OCI-LY3 (cell line): ENCODE results near the gene ERC1.

ENCODE experiments used
- CTCF ChIP-seq: fragments of 200-600, 300-600 bp; sonication (generic); IDR thresholded peaks from 2 replicates; pipeline ENCODE4 v1.5.1; 2014; ENCODE audit warnings: antibody characterized with exemption, low read length, low read depth
- EZH2phosphoT487 ChIP-seq: fragments of 200-600 bp; shearing (Covaris generic); IDR thresholded peaks from 2 replicates; pipeline ENCODE4 v1.6.1; 2018; ENCODE audit warnings: antibody characterized with exemption, mixed run types, low read depth

- TF ChIP-seq CTCF (no peak), EZH2phosphoT487 (no peak)
Measured at GRCh38 chr12:981961-982360, 9.1 kb upstream of the ERC1 start.
